H9 (cell line): ENCODE measurements around the gene PHF10. TPM values are rescaled to one million over a fixed set of nuclear protein-coding genes. Genes with fewer than 3 reads are reported as not detected.

Experiments used
- DNase-seq: peaks from one replicate; pipeline ENCODE4 v3.0.0-alpha.2; 2017
- H2AFZ ChIP-seq: one replicate; pipeline ENCODE4 v1.6.1; 2013; ENCODE audit warnings: mild to moderate bottlenecking, low read length, control low read depth, moderate library complexity
- H2AK5ac ChIP-seq: 2 replicates; pipeline ENCODE4 v1.6.1; 2013; ENCODE audit warnings: low read length, control low read depth, mixed read lengths; ENCODE audit not compliant: insufficient read length
- H2BK120ac ChIP-seq: one replicate; pipeline ENCODE4 v1.6.1; 2013; ENCODE audit warnings: low read depth, mild to moderate bottlenecking, low read length, control low read depth, inconsistent platforms; ENCODE audit not compliant: poor library complexity, severe bottlenecking
- H2BK12ac ChIP-seq: 2 replicates; pipeline ENCODE4 v1.6.1; 2013; ENCODE audit warnings: low read length, control low read depth, mixed read lengths, low read depth; ENCODE audit not compliant: insufficient read length
- H2BK15ac ChIP-seq: 2 replicates; pipeline ENCODE4 v1.6.1; 2013; ENCODE audit warnings: low read depth, low read length, control low read depth
- H2BK20ac ChIP-seq: one replicate; pipeline ENCODE4 v1.6.1; 2013; ENCODE audit warnings: low read depth, mild to moderate bottlenecking, low read length, control low read depth, inconsistent platforms; ENCODE audit not compliant: poor library complexity, severe bottlenecking
- H2BK5ac ChIP-seq: 2 replicates; pipeline ENCODE4 v1.6.1; 2013; ENCODE audit warnings: low read length, control low read depth, mixed read lengths; ENCODE audit not compliant: insufficient read length
- H3K14ac ChIP-seq: 2 replicates; pipeline ENCODE4 v1.6.1; 2013; ENCODE audit warnings: low read length, control low read depth; ENCODE audit not compliant: insufficient read depth
- H3K18ac ChIP-seq: 2 replicates; pipeline ENCODE4 v1.6.1; 2013; ENCODE audit warnings: low read depth, mild to moderate bottlenecking, mixed read lengths, low read length, control low read depth; ENCODE audit not compliant: insufficient read length
- H3K23ac ChIP-seq: 2 replicates; pipeline ENCODE4 v1.6.1; 2013; ENCODE audit warnings: low read length, control low read depth, mixed read lengths, low read depth; ENCODE audit not compliant: insufficient read length
- H3K23me2 ChIP-seq: 2 replicates; pipeline ENCODE4 v1.6.1; 2013; ENCODE audit warnings: low read depth, mild to moderate bottlenecking, mixed read lengths, low read length, control low read depth; ENCODE audit not compliant: insufficient read length, poor library complexity, severe bottlenecking
- H3K27ac ChIP-seq: 2 replicates; pipeline ENCODE4 v1.5.1; 2013; ENCODE audit warnings: low read length, control low read depth, mixed read lengths, low read depth; ENCODE audit not compliant: insufficient read length
- H3K27me3 ChIP-seq: 2 replicates; pipeline ENCODE4 v1.6.1; 2013; ENCODE audit warnings: low read length, control low read depth, inconsistent platforms; ENCODE audit not compliant: insufficient read depth
- H3K4ac ChIP-seq: 2 replicates; pipeline ENCODE4 v1.6.1; 2013; ENCODE audit warnings: low read depth, mild to moderate bottlenecking, control low read depth, inconsistent platforms, low read length, moderate library complexity
- H3K4me1 ChIP-seq: 2 replicates; pipeline ENCODE4 v1.6.1; 2013; ENCODE audit warnings: low read length, control low read depth, inconsistent platforms; ENCODE audit not compliant: insufficient read depth
- H3K4me2 ChIP-seq: 2 replicates; pipeline ENCODE4 v1.6.1; 2013; ENCODE audit warnings: low read length, control low read depth, mixed read lengths; ENCODE audit not compliant: insufficient read length, insufficient read depth
- H3K56ac ChIP-seq: 2 replicates; pipeline ENCODE4 v1.6.1; 2013; ENCODE audit warnings: low read depth, mild to moderate bottlenecking, mixed read lengths, low read length, control low read depth; ENCODE audit not compliant: insufficient read length
- H3K79me1 ChIP-seq: 2 replicates; pipeline ENCODE4 v1.6.1; 2013; ENCODE audit warnings: low read depth, mild to moderate bottlenecking, moderate library complexity, low read length, control low read depth, inconsistent platforms; ENCODE audit not compliant: insufficient read depth, poor library complexity, severe bottlenecking
- H3K79me2 ChIP-seq: 2 replicates; pipeline ENCODE4 v1.6.1; 2013; ENCODE audit warnings: low read length, control low read depth, inconsistent platforms; ENCODE audit not compliant: insufficient read depth
- H3K9ac ChIP-seq: 2 replicates; pipeline ENCODE4 v1.6.1; 2013; ENCODE audit warnings: low read length, control low read depth, mixed read lengths; ENCODE audit not compliant: insufficient read length; ENCODE audit errors: extremely low read depth
- H3K9me3 ChIP-seq: one replicate; pipeline ENCODE4 v1.6.1; 2013; ENCODE audit warnings: low read depth, low read length, inconsistent platforms; ENCODE audit not compliant: control insufficient read depth
- H3T11ph ChIP-seq: one replicate; pipeline ENCODE4 v1.6.1; 2013; ENCODE audit warnings: mild to moderate bottlenecking, low read length, control low read depth, inconsistent platforms
- H4K20me1 ChIP-seq: one replicate; pipeline ENCODE4 v1.6.1; 2013; ENCODE audit not compliant: control insufficient read depth, insufficient read length, insufficient read depth
- H4K5ac ChIP-seq: 2 replicates; pipeline ENCODE4 v1.6.1; 2013; ENCODE audit warnings: low read depth, mild to moderate bottlenecking, mixed read lengths, low read length, control low read depth; ENCODE audit not compliant: insufficient read length
- H4K8ac ChIP-seq: replicated peaks from 2 replicates; pipeline ENCODE4 v1.6.1; 2013; ENCODE audit warnings: low read length, control low read depth, mixed read lengths, low read depth; ENCODE audit not compliant: insufficient read length
- H4K91ac ChIP-seq: 2 replicates; pipeline ENCODE4 v1.6.1; 2013; ENCODE audit warnings: low read depth, mild to moderate bottlenecking, moderate library complexity, mixed read lengths, low read length, control low read depth; ENCODE audit not compliant: insufficient read length
- H3K27ac Mint-ChIP-seq, 3 experiments: 2 replicates in 2 of 3; 3 replicates in 1 of 3; pipeline ENCODE4 v1.8.0; 2020 to 2021; ENCODE audit warnings: mixed read lengths in 3 of 3, mild to moderate bottlenecking in 1 of 3, moderate library complexity in 1 of 3
- H3K27me3 Mint-ChIP-seq: 2 replicates; pipeline ENCODE4 v1.8.0; 2021; ENCODE audit warnings: low read depth, mild to moderate bottlenecking, moderate library complexity, mixed read lengths
- H3K36me3 Mint-ChIP-seq, 3 experiments: 2 replicates in 2 of 3; 3 replicates in 1 of 3; pipeline ENCODE4 v1.8.0; 2020 to 2021; ENCODE audit warnings: low read depth in 3 of 3, mixed read lengths in 3 of 3; ENCODE audit not compliant: insufficient read depth in 1 of 3
- H3K4me1 Mint-ChIP-seq, 2 experiments: 2 replicates each; pipeline ENCODE4 v1.8.0; 2020; ENCODE audit warnings: mixed read lengths in 2 of 2
- H3K4me3 Mint-ChIP-seq, 2 experiments: 2 replicates in 1 of 2; 3 replicates in 1 of 2; pipeline ENCODE4 v1.8.0; 2020 to 2021; ENCODE audit warnings: mild to moderate bottlenecking in 2 of 2, mixed read lengths in 2 of 2, moderate library complexity in 1 of 2
- H3K9me3 Mint-ChIP-seq, 2 experiments: 2 replicates in 1 of 2; 3 replicates in 1 of 2; pipeline ENCODE4 v1.8.0; 2020; ENCODE audit warnings: mild to moderate bottlenecking in 2 of 2, mixed read lengths in 2 of 2, moderate library complexity in 1 of 2
- WGBS: extraction: QIAGEN DNeasy Blood & Tissue Kit; methylation state at CpG from one replicate; pipeline ENCODE4 v1.1.7; 2013; ENCODE audit warnings: missing lambda C conversion rate, low lambda C conversion rate, mixed read lengths; ENCODE audit not compliant: insufficient read length; ENCODE audit errors: extremely low coverage; 5-methylcytosine and 5-hydroxymethylcytosine counted together
- total RNA-seq: library from RNA; stranded (reverse); gene quantifications from 2 replicates; pipeline ENCODE4 v1.2.1, GENCODE V29; 2021
- TF ChIP-seq, protein P1 (sequence below): fragments of 200-600 bp; sonication (generic); conservative IDR thresholded peaks from 3 replicates; pipeline ENCODE4 v1.8.0; 2021; ENCODE audit warnings: antibody characterized with exemption, mild to moderate bottlenecking

PHF10 gene
- total RNA-seq, 1 experiment from 2014 or later = 59.0 TPM

DNA sequence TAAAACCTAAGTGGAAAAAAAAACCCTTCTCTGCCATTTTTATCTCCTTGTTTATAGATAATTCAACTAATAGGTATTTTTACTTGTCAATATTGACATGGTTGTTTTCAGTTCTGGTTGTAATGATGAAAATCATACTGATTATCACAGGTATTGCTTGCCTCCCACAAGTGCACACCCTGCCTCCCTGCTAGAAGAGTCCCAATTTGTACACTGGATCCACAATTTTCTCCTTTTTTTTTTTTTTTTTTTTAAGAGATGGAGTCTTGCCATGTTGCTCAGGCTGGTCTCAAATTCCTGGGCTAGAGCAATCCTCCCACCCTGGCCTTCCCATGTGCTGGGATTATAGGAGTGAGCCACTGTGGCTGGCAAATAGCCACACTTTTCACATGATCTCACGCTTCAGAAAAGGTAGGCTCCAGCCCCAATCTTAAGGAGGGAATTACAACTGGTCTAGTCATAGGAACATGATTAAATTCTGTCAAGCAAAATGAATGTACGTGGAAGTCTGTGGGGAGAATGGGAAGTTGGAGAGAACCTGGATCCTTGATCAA, 14.8 kb upstream of the PHF10 start:
- Histone ChIP-seq H2AFZ (no peak overlapping the region), H4K8ac (no peak overlapping the region), H2BK15ac (no peak overlapping the region), H3K9ac (no peak overlapping the region), H3K27me3 (no peaks in the 10 kb centered on the region), H2AK5ac (no peak overlapping the region), H3K4me1 (no peaks in the 10 kb centered on the region), H2BK12ac (no peak overlapping the region), H2BK5ac (no peak overlapping the region), H3K56ac (no peak overlapping the region), H3K79me2 (no peaks in the 10 kb centered on the region), H2BK120ac (no peak overlapping the region), H3K27ac (no peak overlapping the region), H3K18ac (no peak overlapping the region), H3T11ph (no peak overlapping the region), H3K14ac (no peak overlapping the region), H4K20me1 (no peaks in the 10 kb centered on the region), H3K4ac (no peak overlapping the region), H3K4me2 (no peak overlapping the region), H4K91ac (no peak overlapping the region), H3K9me3 (no peaks in the 10 kb centered on the region), H3K23ac (no peak overlapping the region), H3K79me1 (no peaks in the 10 kb centered on the region), H3K23me2 (no peaks in the 10 kb centered on the region), H2BK20ac (no peak overlapping the region), H4K5ac (no peak overlapping the region)
- peaks cover 3 to 5% of the 10 kb centered on the region in 2 experiments; a peak in 1 of 4 replicates for H3K4me1 Mint-ChIP-seq
- H3K36me3 Mint-ChIP-seq = no peaks in the 10 kb centered on the region
- H3K9me3 Mint-ChIP-seq = no peaks in the 10 kb centered on the region
- no peak overlapping the region for H3K4me3 Mint-ChIP-seq
- H3K27ac Mint-ChIP-seq = no peak overlapping the region
- DNase-seq = no peak
- peaks cover 7% of the 10 kb centered on the region for H3K27me3 Mint-ChIP-seq
- TF ChIP-seq, protein P1, sequence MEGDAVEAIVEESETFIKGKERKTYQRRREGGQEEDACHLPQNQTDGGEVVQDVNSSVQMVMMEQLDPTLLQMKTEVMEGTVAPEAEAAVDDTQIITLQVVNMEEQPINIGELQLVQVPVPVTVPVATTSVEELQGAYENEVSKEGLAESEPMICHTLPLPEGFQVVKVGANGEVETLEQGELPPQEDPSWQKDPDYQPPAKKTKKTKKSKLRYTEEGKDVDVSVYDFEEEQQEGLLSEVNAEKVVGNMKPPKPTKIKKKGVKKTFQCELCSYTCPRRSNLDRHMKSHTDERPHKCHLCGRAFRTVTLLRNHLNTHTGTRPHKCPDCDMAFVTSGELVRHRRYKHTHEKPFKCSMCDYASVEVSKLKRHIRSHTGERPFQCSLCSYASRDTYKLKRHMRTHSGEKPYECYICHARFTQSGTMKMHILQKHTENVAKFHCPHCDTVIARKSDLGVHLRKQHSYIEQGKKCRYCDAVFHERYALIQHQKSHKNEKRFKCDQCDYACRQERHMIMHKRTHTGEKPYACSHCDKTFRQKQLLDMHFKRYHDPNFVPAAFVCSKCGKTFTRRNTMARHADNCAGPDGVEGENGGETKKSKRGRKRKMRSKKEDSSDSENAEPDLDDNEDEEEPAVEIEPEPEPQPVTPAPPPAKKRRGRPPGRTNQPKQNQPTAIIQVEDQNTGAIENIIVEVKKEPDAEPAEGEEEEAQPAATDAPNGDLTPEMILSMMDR = no peak
- no CpG with 5 or more reads among the region's 2 CpGs for whole genome bisulfite sequencing
